OCI-LY7 (cell line): ENCODE results near the gene CALHM2. TPM values are rescaled to one million over a fixed set of nuclear protein-coding genes. Genes with fewer than 3 reads are reported as not detected.

ENCODE experiments used
- BruUV-seq: library from RNA; stranded (reverse); fragments of 400-500 nt; replicated peaks from 2 replicates; lab custom pipeline; 2021; lab: Mats Ljungman, UMichigan
- CTCF ChIA-PET: fragments of 300-600 bp; sonication (Branson Sonifier 250); formaldehyde crosslinking; loops from one replicate; lab custom pipeline; 2022; ENCODE audit warnings: antibody characterized with exemption; ENCODE audit not compliant: unreplicated experiment; lab: Charles Lee
- POLR2A ChIA-PET: fragments of 300-600 bp; sonication (Branson Sonifier 250); formaldehyde crosslinking; loops from one replicate; lab custom pipeline; 2022; ENCODE audit warnings: antibody characterized with exemption; lab: Charles Lee
- DNase-seq: peaks from one replicate; pipeline ENCODE4 v3.0.0-alpha.2; 2015; ENCODE audit warnings: low spot score
- H2AFZ ChIP-seq: fragments of 200-600 bp; sonication (generic), shearing (Covaris generic); 2 replicates; pipeline ENCODE4 v1.6.1; 2014; ENCODE audit warnings: mild to moderate bottlenecking, antibody characterized with exemption, low read length, moderate library complexity
- H3K27ac ChIP-seq: fragments of 200-600 bp; sonication (generic); 2 replicates; pipeline ENCODE4 v1.5.1; 2014; ENCODE audit warnings: mixed run types, low read depth, mild to moderate bottlenecking, moderate library complexity, low read length, inconsistent platforms; ENCODE audit not compliant: poor library complexity, severe bottlenecking
- H3K36me3 ChIP-seq: fragments of 200-600 bp; sonication (generic); 2 replicates; pipeline ENCODE4 v1.6.1; 2014; ENCODE audit warnings: mild to moderate bottlenecking, antibody characterized with exemption, low read length, moderate library complexity, mixed read lengths; ENCODE audit not compliant: insufficient read depth
- H3K4me1 ChIP-seq: fragments of 200-600 bp; sonication (generic); 2 replicates; pipeline ENCODE4 v1.5.1; 2014; ENCODE audit warnings: mild to moderate bottlenecking, low read length; ENCODE audit not compliant: insufficient read depth, poor library complexity, severe bottlenecking
- H3K4me2 ChIP-seq: fragments of 200-600 bp; sonication (generic); 2 replicates; pipeline ENCODE4 v1.6.1; 2014; ENCODE audit warnings: mild to moderate bottlenecking, low read length
- H3K4me3 ChIP-seq: fragments of 200-600 bp; sonication (generic); 2 replicates; pipeline ENCODE4 v1.5.1; 2014; ENCODE audit warnings: mild to moderate bottlenecking, low read depth, low read length; ENCODE audit not compliant: poor library complexity, severe bottlenecking
- H3K79me2 ChIP-seq: fragments of 200-600 bp; sonication (generic); 2 replicates; pipeline ENCODE4 v1.6.1; 2016; ENCODE audit warnings: low read depth, mild to moderate bottlenecking, low read length, moderate library complexity, mixed read lengths; ENCODE audit not compliant: insufficient read depth
- H3K9me2 ChIP-seq: fragments of 200-600 bp; sonication (generic); 2 replicates; pipeline ENCODE4 v1.6.1; 2016; ENCODE audit warnings: mild to moderate bottlenecking, low read length, mixed read lengths; ENCODE audit not compliant: insufficient read depth
- H3K9me3 ChIP-seq: fragments of 200-600 bp; sonication (generic); 2 replicates; pipeline ENCODE4 v1.6.1; 2014; ENCODE audit warnings: mild to moderate bottlenecking, mixed run types, low read length, mixed read lengths
- H4K20me1 ChIP-seq: fragments of 200-600 bp; sonication (generic); 2 replicates; pipeline ENCODE4 v1.6.1; 2014; ENCODE audit warnings: mild to moderate bottlenecking, antibody characterized with exemption, low read length, moderate library complexity, mixed read lengths; ENCODE audit not compliant: insufficient read depth
- CTCF ChIP-seq: fragments of 200-600 bp; sonication (generic); conservative IDR thresholded peaks from 2 replicates; pipeline ENCODE4 v1.5.1; 2014; ENCODE audit warnings: mild to moderate bottlenecking, antibody characterized with exemption, low read length, moderate library complexity, mixed read lengths
- EZH2phosphoT487 ChIP-seq: fragments of 200-600 bp; sonication (generic); IDR thresholded peaks from 2 replicates; pipeline ENCODE4 v1.6.1; 2018; ENCODE audit warnings: low read depth, borderline replicate concordance, mild to moderate bottlenecking, mixed run types, antibody characterized with exemption, low read length, moderate library complexity, mixed read lengths
- intact Hi-C: fragments of 100-400 bp; cut with micrococcal nuclease; formaldehyde crosslinking; loops from one replicate; pipeline ENCODE4 v1.10.0; 2022; ENCODE audit not compliant: unreplicated experiment
- total RNA-seq, 2 experiments: library from RNA; depleted of rRNA in 1 of 2; stranded (reverse); fragments of >200 nt in 1 of 2; shearing (Covaris generic) in 1 of 2; gene quantifications; 2 replicates each; pipeline ENCODE4 v1.2.3, GENCODE V29; 2014 to 2022

The CALHM2 gene
- total RNA-seq, 2 experiments from 2014 or later: not detected

GRCh38 chr10:103467406-103467805, 15.2 kb upstream of the CALHM2 start:
- H3K79me2 ChIP-seq: no peaks in the 10 kb centered on the region
- DNase-seq: peak; percentile 51
- H3K9me2 ChIP-seq: no peaks in the 10 kb centered on the region
- peak overlapping the region; percentile 95 for H2AFZ ChIP-seq
- H3K27ac ChIP-seq: peak overlapping the region; percentile 76
- peaks cover 80% of the 10 kb centered on the region for H3K4me1 ChIP-seq
- H4K20me1 ChIP-seq: no peaks in the 10 kb centered on the region
- CTCF ChIA-PET: no interaction called here
- no peak overlapping the region for H3K4me3 ChIP-seq
- POLR2A ChIA-PET: interaction anchor here (0.6 to 4.2 kb wide), 5 partner anchors 8 to 609 kb away, joined by 3 to 13 read pairs (median 4); no protein-coding TSS in a partner anchor
- H3K9me3 ChIP-seq: no peaks in the 10 kb centered on the region
- intact Hi-C loops: no loop called here
- BruUV-seq: no TSS peak
- H3K36me3 ChIP-seq: no peaks in the 10 kb centered on the region
- TF ChIP-seq EZH2phosphoT487 (no peak), CTCF (no peak)
- H3K4me2 ChIP-seq: peak overlapping the region; percentile 61

- no peak for DNase-seq
- TF ChIP-seq EZH2phosphoT487: no peak
- TF ChIP-seq CTCF: no peak
- H3K4me3 ChIP-seq: no peak overlapping the region
- H3K27ac ChIP-seq: peak overlapping the region; percentile 76
- peak overlapping the region; percentile 61 for H3K4me2 ChIP-seq
- H3K4me1 ChIP-seq: peaks cover 74% of the 10 kb centered on the region
- intact Hi-C loops: no loop called here
- H3K9me3 ChIP-seq: no peaks in the 10 kb centered on the region
- no TSS peak for BruUV-seq
- no peaks in the 10 kb centered on the region for H3K36me3 ChIP-seq
- peak overlapping the region; percentile 95; the same call in 1 of the 2 replicates for H2AFZ ChIP-seq
- no peaks in the 10 kb centered on the region for H3K79me2 ChIP-seq
- H3K9me2 ChIP-seq: no peaks in the 10 kb centered on the region
- no peaks in the 10 kb centered on the region for H4K20me1 ChIP-seq
- POLR2A ChIA-PET: interaction anchor here (0.6 to 4.2 kb wide), 5 partner anchors 9 to 608 kb away, joined by 3 to 13 read pairs (median 4); no protein-coding TSS in a partner anchor
- CTCF ChIA-PET: no interaction called here
Measured at GRCh38 chr10:103466734-103467133, 14.6 kb upstream of the CALHM2 start.

- no peak for DNase-seq
- H4K20me1 ChIP-seq: no peaks in the 10 kb centered on the region
- peaks cover 63% of the 10 kb centered on the region for H3K4me1 ChIP-seq
- H3K9me3 ChIP-seq: no peaks in the 10 kb centered on the region
- H3K36me3 ChIP-seq: no peaks in the 10 kb centered on the region
- ChIA-PET POLR2A (interaction anchor here (0.6 to 4.2 kb wide), 3 partner anchors 10 to 45 kb away, joined by 3 to 13 read pairs (median 4); no protein-coding TSS in a partner anchor), CTCF (interaction anchor here (1.1 kb wide), 1 partner anchor 10 kb away, joined by 4 read pairs; no protein-coding TSS in a partner anchor)
- H3K4me2 ChIP-seq: peak overlapping the region; percentile 49
- no peak overlapping the region for H3K4me3 ChIP-seq
- H3K9me2 ChIP-seq: no peaks in the 10 kb centered on the region
- no peaks in the 10 kb centered on the region for H3K79me2 ChIP-seq
- intact Hi-C loops: no loop called here
- H2AFZ ChIP-seq: peak overlapping the region; percentile 63; the same call in 1 of the 2 replicates
- peak overlapping the region; percentile 52 for H3K27ac ChIP-seq
- no TSS peak for BruUV-seq
- TF ChIP-seq CTCF: no peak
- TF ChIP-seq EZH2phosphoT487: no peak
Measured at GRCh38 chr10:103465411-103466179, 13.4 kb upstream of the CALHM2 start.
